Effector memory CD4-positive, alpha-beta T cell (primary cell): ENCODE results near the gene MYADM.
"Not testable (repeated sequence)": the region's sequence is repeated elsewhere in the genome, so short reads cannot be mapped to it uniquely, and the experiment has no call there.

ENCODE experiments used
- DNase-seq, 3 donors: peaks; one replicate each; pipeline ENCODE4 v3.0.0-alpha.2; 2020
- H3K27ac ChIP-seq: 2 replicates; pipeline ENCODE4 v1.7.0; 2013; ENCODE audit warnings: mild to moderate bottlenecking, low read length, moderate library complexity; ENCODE audit not compliant: insufficient read depth, poor library complexity, severe bottlenecking
- H3K27me3 ChIP-seq: replicated peaks from 2 replicates; pipeline ENCODE4 v1.7.0; 2013; ENCODE audit warnings: mild to moderate bottlenecking, low read length; ENCODE audit not compliant: insufficient read depth, control insufficient read depth, poor library complexity, severe bottlenecking
- H3K36me3 ChIP-seq: 2 replicates; pipeline ENCODE4 v1.7.0; 2013; ENCODE audit warnings: mild to moderate bottlenecking, low read length, moderate library complexity; ENCODE audit not compliant: control insufficient read depth, insufficient read depth
- H3K4me1 ChIP-seq: 2 replicates; pipeline ENCODE4 v1.7.0; 2013; ENCODE audit warnings: low read length, mild to moderate bottlenecking; ENCODE audit not compliant: control insufficient read depth, insufficient read depth, poor library complexity, severe bottlenecking
- H3K4me3 ChIP-seq: 2 replicates; pipeline ENCODE4 v1.7.0; 2013; ENCODE audit warnings: low read length, low read depth, mild to moderate bottlenecking; ENCODE audit not compliant: insufficient read depth, poor library complexity, severe bottlenecking
- H3K9me3 ChIP-seq: 2 replicates; pipeline ENCODE4 v1.7.0; 2013; ENCODE audit warnings: mild to moderate bottlenecking, low read length, moderate library complexity; ENCODE audit not compliant: control insufficient read depth

MYADM gene

DNA sequence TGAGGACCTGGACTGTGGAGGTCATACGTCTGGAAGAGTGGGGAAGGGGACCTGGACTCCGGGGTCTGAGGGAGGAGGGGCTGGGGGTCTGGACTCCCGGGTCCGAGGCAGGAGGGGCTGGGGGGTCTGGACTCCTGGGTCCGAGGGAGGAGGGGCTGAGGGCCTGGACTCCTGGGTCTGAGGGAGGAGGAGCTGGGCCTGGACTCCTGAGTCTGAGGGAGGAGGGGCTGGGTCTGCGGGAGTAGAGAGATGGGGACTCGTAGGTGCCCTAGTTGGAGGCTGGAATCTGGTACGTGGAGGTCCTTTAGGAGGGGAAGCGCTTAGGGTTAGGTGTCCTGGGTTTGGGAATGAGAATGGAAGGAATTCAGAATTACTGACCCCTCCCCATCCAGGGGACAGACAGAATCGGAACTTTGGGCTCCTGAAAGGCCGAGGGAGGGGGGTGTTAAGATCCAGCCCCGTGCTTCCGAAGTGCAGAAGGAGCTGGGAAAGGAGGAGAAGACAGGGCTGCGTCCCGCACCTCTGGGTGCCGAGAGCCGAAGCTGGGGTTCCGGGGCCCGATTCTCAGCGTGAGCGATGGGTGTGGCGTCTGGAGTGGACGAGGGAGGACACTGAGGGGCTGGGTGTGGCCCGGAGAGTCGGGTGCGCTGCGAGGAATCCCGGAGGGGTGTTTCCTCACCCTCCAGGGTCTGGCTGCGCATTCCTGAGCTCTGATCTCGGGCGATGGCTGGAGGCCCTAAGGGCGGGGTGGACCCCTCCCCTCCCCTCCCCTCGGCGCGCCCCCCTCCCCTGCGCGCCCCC, 608 bp downstream of the MYADM start:
- Histone ChIP-seq H3K36me3 (peaks cover 1% of the 10 kb centered on the region), H3K4me3 (peak overlapping the region; percentile 94), H3K27me3 (no peaks in the 10 kb centered on the region), H3K27ac (peak overlapping the region; percentile 99), H3K9me3 (no peaks in the 10 kb centered on the region), H3K4me1 (peaks cover 33% of the 10 kb centered on the region)
- peak in 2 of 3 donors; percentile 42 to 50 for DNase-seq

- no peaks in the 10 kb centered on the region for H3K27me3 ChIP-seq
- DNase-seq = peak; percentile 88 to 93 (median 91)
- peaks cover 10% of the 10 kb centered on the region for H3K36me3 ChIP-seq
- peaks cover 41% of the 10 kb centered on the region for H3K4me1 ChIP-seq
- peak overlapping the region; percentile 99 for H3K27ac ChIP-seq
- no peaks in the 10 kb centered on the region for H3K9me3 ChIP-seq
- H3K4me3 ChIP-seq = peak overlapping the region; percentile 94
Observed at GRCh38 chr19:53868892-53869804, 1.5 kb downstream of the MYADM start.

DNA sequence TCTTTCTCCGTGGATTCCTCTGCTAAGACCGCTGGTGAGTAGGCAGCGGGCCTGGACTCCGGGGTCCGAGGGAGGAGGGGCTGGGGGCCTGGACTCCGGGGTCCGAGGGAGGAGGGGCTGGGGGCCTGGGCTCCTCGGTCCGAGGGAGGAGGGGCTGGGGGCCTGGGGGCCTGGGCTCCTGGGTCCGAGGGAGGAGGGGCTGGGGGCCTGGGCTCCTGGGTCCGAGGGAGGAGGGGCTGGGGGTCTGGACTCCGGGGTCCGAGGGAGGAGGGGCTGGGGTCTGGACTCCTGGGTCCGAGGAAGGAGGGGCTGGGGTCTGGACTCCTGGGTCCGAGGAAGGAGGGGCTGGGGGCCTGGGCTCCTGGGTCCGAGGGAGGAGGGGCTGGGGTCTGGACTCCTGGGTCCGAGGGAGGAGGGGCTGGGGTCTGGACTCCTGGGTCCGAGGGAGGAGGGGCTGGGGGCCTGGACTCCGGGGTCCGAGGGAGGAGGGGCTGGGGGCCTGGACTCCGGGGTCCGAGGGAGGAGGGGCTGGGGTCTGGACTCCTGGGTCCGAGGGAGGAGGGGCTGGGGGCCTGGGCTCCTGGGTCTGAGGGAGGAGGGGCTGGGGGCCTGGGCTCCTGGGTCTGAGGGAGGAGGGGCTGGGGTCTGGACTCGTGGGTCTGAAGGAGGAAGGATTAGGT, 2.3 kb downstream of the MYADM start:
- Histone ChIP-seq H3K4me1 (peaks cover 49% of the 10 kb centered on the region), H3K27ac (peak overlapping the region; percentile 99), H3K36me3 (peaks cover 15% of the 10 kb centered on the region), H3K4me3 (peak overlapping the region; percentile 94)
- H3K27me3 ChIP-seq, H3K9me3 ChIP-seq, DNase-seq: not testable (repeated sequence)

DNA sequence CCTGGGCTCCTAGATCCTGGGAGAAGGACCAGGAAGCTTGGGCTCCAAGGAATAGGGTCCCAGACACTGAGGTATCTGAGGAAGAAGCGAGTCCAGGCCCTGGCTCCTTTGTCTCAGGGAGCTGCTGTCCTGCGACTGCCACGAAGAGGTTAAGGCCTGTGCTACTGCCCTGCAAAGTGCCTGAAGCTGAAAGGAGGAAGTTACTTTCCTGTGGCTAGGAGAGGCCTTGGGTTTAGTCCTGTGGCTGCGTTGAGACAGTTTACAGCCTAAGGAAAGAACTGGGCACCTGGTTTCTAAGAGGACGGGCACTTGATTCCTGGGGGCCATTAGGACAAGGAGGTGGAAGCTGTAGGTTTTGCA, 2.8 kb downstream of the MYADM start:
- Histone ChIP-seq H3K27ac (peak overlapping the region; percentile 99), H3K27me3 (no peaks in the 10 kb centered on the region), H3K4me3 (no peak overlapping the region), H3K4me1 (peaks cover 53% of the 10 kb centered on the region), H3K36me3 (peaks cover 15% of the 10 kb centered on the region), H3K9me3 (no peaks in the 10 kb centered on the region)
- DNase-seq = no peak

GRCh38 chr19:53871454-53871853, 3.8 kb downstream of the MYADM start:
- Histone ChIP-seq H3K4me1 (peaks cover 49% of the 10 kb centered on the region), H3K27me3 (no peaks in the 10 kb centered on the region), H3K4me3 (no peak overlapping the region), H3K9me3 (no peaks in the 10 kb centered on the region), H3K36me3 (peaks cover 15% of the 10 kb centered on the region), H3K27ac (peak overlapping the region; percentile 2)
- no peak for DNase-seq

DNA sequence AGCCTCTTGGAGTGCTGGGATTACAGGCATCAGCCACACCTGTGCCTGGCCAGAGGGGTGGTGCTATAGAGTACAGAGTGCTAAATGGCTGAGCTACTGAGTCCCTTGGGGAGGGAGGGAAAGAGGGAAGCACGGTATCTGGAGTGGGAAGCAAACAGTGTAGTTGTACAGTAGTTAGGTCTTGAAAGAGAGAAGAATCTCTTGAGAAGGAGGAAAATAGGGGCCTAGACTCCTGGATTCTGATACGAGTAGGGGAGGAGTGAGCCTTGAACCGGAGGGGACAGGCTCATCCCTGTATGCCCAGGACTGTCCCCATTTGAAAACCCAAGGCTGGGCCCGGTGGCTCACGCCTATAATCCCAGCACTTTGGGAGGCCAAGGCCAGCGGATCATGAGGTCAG, 5.1 kb downstream of the MYADM start:
- no peak for DNase-seq
- H3K27ac ChIP-seq = no peak overlapping the region
- H3K4me1 ChIP-seq = peaks cover 50% of the 10 kb centered on the region
- peaks cover 15% of the 10 kb centered on the region for H3K36me3 ChIP-seq
- H3K27me3 ChIP-seq = no peaks in the 10 kb centered on the region
- H3K9me3 ChIP-seq = no peaks in the 10 kb centered on the region
- H3K4me3 ChIP-seq = no peak overlapping the region

- Histone ChIP-seq H3K4me3 (no peak overlapping the region), H3K27me3 (no peaks in the 10 kb centered on the region), H3K36me3 (peaks cover 15% of the 10 kb centered on the region), H3K4me1 (peaks cover 52% of the 10 kb centered on the region), H3K9me3 (no peaks in the 10 kb centered on the region), H3K27ac (peak overlapping the region; percentile 43)
- DNase-seq = peak in 1 of 3 donors; percentile 20
Observed at GRCh38 chr19:53873773-53874605, 6.3 kb downstream of the MYADM start.

DNA sequence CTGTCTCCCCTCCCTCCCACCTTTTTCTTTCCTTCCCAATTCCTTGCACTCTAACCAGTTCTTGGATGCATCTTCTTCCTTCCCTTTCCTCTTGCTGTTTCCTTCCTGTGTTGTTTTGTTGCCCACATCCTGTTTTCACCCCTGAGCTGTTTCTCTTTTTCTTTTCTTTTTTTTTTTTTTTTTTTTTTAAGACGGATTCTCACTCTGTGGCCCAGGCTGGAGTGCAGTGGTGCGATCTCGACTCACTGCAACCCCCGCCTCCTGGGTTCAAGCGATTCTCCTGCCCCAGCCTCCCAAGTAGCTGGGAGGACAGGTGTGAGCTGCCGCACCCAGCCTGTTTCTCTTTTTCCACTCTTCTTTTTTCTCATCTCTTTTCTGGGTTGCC, 6.9 kb downstream of the MYADM start:
- Histone ChIP-seq H3K27ac (peak overlapping the region; percentile 43), H3K27me3 (peaks cover 6% of the 10 kb centered on the region), H3K9me3 (no peaks in the 10 kb centered on the region), H3K4me1 (peaks cover 52% of the 10 kb centered on the region), H3K36me3 (peaks cover 15% of the 10 kb centered on the region), H3K4me3 (no peak overlapping the region)
- no peak for DNase-seq

DNA sequence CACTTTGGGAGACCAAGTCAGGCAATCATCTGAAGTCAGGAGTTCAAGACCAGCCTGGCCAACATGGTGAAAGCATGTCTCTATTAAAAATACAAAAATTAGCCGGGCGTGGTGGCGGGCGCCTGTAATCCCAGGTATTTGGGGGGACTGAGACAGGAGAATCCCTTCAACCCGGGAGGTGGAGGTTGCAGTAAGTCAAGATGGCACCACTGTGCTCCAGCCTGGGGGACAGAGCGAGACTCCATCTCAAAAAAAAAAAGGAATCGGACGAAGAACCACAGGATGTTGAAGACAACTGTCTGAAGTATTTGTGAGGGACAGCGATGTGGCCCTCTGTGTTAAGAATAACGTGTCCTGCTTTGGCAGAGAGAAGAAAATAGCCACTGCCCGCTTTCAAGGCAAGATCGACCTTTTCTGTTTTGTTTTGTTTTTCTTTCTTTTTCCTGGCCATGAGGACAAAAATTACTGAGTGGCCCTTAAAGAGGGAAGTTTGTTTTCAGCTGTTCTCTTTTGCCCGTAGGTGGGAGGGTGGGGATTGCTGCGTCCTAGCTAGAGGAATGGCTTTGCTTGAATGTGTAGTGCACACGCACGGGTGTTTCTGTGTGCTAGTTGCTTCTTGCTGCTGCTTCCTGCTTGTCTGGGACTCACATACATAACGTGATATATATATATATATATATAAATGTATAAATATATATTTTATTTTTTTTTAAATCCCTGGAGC, 8.1 kb downstream of the MYADM start:
- Histone ChIP-seq H3K27ac (peak overlapping the region; percentile 0), H3K9me3 (no peaks in the 10 kb centered on the region), H3K4me1 (peaks cover 53% of the 10 kb centered on the region), H3K27me3 (peaks cover 11% of the 10 kb centered on the region), H3K4me3 (no peak overlapping the region), H3K36me3 (peaks cover 15% of the 10 kb centered on the region)
- no peak for DNase-seq
